Measurements from ENCODE around the gene PFN2.
"Not testable (repeated sequence)": the region's sequence is repeated elsewhere in the genome, so short reads cannot be mapped to it uniquely, and the experiment has no call there.

Gene PFN2, protein sequence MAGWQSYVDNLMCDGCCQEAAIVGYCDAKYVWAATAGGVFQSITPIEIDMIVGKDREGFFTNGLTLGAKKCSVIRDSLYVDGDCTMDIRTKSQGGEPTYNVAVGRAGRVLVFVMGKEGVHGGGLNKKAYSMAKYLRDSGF

DNA sequence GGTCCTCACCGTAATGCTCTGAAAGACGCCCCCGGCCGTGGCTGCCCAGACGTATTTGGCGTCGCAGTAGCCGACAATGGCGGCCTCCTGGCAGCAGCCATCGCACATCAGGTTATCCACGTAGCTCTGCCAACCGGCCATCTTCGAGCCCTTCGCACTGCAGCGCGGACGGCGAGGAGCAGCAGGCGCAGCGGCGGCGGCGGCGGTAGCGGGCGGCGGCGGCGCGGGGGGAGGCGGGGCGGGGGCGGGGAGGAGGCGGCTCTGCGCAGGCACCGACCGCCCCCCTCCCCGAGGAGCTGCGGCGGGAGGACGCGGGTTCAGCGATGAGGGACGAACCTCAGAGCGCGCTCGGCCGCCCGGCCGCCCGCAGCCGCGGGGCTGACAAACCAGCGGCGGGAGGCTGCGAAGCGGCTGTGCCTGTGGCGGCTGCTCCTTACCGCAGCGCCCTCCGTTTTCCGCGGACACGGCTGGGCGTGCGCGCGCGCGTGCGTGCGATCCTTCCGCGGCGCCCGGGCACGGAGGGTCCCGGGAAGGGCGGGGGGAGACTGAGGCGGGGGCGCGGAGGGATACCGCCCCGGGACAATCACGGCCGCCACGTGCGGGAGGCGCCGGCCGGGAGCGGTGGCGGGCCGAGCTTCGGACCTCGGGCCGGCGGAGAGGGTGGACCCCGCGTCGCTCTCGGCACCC is at the start of gene PFN2:
TSS of gene PFN2 (minus strand) at position 180 of the 687 bp plus-strand sequence. CDS start at position 141, 39 bp downstream.
- DNase-seq, result no peak

- no peak for DNase-seq
Observed at GRCh38 chr3:150015901-150016300, 45.2 kb upstream of the PFN2 start.

GRCh38 chr3:150014782-150015181 is 44.1 kb upstream of the PFN2 start:
- no peak for DNase-seq

GRCh38 chr3:150013801-150014200 is 43.1 kb upstream of the PFN2 start:
- no peak for DNase-seq

DNA sequence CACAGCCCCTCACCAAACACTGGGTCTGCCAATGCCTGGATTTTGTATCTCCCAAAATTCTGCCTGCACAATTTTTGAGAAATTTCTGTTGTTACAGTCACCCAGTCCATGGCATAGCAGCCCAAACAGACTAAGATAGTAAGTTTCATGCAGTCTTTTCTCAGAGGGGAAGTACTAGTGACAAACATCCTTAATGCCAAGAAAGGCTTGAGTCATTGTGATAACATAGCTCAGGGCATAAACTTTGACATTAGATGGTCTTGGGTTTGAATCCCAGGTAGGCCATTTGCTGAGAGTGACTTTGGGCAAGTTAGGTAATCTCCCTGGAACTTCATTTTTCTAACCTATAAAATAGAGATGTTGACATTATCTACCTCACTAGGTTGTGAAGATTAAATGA is 36.1 kb upstream of the PFN2 start:
- no peak for DNase-seq

GRCh38 chr3:150005243-150006112 is 34.8 kb upstream of the PFN2 start:
- no peak for DNase-seq

DNA sequence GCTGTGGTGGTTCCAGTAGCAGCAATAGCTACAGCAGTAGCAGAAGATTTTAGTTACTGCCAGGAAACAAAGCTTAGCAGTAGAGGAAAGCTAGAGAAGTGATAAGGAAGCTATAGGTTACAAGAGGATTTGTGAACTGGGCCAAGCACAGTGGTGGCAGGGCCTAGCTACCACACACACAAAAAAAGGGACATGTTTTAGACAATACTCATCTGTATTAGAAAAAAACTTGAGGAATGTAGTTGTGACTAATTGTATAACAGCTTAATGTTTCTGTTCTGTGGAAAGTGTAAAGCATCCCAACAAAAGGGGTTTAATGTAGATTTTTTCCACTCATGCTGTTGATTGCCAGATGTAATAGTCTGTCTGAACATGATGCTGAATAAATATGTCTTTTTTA is 29.9 kb upstream of the PFN2 start:
- no peak for DNase-seq

- DNase-seq, result no peak
Observed at GRCh38 chr3:149999421-149999820, 28.7 kb upstream of the PFN2 start.

DNA sequence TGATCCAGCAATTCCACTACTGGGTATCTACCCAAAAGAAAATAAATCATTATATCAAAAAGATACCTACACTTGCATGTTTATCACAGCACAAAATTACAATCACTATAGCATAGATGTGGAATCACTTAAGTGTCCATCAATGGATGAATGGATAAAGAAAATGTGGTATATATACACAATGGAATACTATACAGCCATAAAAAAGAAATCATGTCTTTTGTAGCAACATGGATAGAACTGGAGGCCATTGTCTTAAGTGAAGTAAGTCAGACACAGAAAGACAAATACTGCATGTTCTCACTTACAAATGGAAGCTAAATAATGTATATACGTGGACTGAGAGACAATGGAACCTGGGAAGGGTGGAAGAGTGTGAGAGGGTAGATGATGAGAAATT is 28.3 kb upstream of the PFN2 start:
- no peak for DNase-seq

DNA sequence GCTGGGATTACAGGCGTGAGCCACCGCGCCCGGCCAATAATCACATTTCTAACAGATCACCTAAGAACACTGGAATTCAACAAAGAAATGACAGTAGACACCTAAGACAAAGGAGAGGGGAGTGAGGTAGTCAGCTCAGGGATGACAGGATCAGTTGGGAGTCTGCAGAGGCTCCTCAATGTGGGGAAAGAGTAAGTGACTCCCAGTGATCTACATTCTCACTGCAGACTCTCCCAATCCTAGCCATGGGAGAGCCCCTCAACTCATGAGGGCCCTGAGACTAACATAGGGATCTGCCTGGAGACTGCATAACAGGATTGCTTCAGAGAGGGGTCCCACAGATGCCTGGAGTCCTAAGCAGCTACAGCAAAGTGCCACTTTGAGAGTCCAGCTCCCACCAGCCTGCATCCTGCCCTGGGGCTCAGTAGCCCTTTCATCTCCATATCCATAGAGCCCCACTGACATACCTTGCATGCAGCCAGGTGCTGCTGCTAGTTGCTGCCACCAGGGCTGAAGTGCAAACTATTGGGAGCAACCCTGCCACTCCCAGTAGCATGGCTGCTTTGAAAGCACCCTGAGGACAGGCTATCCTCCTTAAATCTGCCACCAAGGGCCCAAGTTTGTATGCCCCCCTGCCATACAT is 21.8 kb upstream of the PFN2 start:
- no peak for DNase-seq

DNA sequence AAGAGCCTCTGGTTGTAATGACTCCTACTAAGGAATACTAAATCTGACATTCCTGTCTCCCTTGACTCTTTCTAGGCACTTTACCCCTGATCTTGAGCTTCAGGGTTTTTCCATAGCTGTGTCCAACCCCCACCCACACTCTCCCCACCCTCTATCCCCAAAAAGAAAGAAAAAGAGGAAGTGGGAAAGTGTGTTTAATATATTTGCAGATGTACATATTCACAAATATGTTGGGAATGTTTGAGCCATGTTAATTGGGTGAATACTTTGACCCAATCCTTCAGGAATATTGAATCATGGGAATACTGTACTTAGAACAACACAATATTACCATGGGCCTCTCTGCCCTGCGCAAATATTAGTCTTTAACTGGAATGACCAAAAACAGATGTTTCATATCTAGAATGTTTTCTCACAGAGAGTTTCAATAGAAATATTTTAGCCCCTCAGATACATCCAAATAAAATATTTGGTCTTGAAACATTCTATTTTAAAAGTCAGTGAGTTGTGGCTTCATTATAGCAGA is 19.8 kb upstream of the PFN2 start:
- no peak for DNase-seq

DNA sequence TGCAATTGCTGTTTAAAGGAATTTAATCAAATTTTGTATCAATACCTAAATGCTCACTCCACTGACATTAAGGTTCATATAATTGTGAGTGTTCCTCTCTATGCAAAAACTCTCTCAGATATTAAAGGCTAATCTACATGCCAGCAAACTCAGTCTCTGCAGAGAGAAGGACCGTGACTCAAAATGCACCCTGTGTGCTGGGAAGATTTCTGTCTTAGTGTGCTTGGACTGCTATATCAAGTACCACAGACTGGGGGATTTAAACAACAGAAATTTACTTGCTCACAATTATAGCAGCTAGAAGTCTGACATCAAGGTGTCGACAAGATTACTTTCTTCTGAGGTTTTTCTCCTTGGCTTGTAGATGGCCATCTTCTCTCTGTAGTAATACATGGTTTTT is 18.6 kb upstream of the PFN2 start:
- DNase-seq, result no peak

DNA sequence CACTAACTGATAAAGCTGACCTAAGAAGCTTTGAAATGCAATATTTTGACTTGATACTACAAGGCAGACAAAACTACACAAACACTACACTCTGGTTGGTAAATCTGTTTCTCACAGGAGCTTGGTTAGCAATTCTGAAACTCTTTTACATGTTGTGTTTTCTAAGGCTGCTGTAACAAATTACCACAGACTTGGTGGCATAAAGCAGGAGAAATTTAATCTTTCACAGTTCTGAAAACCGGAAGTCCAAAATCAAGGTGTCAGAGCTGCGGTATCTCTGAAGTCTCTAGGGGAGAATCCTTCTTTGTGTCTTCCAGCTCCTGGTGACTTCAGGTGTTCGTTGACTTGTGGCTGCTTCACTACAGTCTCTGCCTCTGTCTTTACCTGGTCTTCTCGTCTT is 12.9 kb upstream of the PFN2 start:
- DNase-seq, result no peak

DNA sequence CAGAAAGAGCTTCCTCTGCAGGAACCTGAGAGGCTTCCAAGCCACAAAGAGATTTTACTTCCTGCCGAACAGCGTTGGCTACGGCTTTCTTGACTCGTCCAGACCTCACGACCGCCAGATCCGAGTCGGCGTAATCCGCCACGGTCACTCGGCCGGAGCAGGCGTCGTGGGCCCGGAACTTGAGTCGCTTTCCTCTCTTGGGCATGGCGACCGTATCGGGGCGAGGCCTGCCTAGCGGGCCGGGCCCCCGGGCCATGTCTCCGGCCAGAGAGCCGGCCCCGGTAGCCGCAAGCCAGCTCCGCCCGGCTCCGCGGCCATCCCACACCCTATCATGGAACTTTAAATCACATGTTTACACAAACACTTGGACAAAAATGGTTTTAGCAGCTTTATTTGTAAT is 12.4 kb upstream of the PFN2 start:
- DNase-seq, result not testable (repeated sequence)

- DNase-seq, result not testable (repeated sequence)
Observed at GRCh38 chr3:149981979-149982378, 11.3 kb upstream of the PFN2 start.

DNA sequence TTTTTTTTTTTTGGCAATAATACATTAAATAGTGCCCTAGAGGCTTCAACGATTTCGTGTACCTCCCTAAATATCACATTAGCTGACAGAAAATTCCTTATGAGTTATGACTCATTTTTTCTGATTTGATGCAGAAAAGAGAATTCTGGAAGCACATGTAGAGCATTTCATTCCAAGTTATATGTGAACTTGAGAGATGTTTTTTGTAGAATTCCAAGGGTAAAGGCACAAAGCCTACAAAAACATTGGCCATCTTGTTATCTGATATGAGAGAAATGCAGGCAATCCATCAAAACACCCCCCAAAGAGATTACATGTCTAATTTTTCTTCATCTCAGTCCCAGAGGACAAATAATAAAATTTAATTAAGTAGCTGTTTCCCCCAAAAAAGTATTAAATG is 6.7 kb upstream of the PFN2 start:
- no peak for DNase-seq

DNA sequence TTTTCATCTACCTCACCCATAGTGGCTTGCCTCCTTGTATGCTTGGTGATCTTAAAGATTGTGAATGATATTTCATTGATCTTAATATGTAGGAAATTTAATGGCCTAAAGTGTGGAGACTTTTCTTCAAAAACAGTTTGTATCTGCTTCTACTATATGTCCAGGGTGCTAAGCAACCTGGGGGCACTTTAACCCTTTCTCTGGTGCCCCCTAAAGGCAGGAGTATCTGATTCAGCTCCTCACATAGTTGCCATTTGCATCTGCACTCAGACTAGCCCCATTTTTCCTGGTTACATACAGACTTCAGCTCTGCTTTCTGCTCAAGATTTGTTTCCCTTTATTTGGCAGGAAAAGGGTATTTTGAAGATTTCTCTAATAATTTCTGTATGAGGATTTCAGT is 5.2 kb upstream of the PFN2 start:
- no peak for DNase-seq

GRCh38 chr3:149971403-149972075 is 844 bp upstream of the PFN2 start:
- DNase-seq, result no peak

- peak; percentile 35 for DNase-seq
Observed at GRCh38 chr3:149969940-149970715, 567 bp downstream of the PFN2 start.

DNA sequence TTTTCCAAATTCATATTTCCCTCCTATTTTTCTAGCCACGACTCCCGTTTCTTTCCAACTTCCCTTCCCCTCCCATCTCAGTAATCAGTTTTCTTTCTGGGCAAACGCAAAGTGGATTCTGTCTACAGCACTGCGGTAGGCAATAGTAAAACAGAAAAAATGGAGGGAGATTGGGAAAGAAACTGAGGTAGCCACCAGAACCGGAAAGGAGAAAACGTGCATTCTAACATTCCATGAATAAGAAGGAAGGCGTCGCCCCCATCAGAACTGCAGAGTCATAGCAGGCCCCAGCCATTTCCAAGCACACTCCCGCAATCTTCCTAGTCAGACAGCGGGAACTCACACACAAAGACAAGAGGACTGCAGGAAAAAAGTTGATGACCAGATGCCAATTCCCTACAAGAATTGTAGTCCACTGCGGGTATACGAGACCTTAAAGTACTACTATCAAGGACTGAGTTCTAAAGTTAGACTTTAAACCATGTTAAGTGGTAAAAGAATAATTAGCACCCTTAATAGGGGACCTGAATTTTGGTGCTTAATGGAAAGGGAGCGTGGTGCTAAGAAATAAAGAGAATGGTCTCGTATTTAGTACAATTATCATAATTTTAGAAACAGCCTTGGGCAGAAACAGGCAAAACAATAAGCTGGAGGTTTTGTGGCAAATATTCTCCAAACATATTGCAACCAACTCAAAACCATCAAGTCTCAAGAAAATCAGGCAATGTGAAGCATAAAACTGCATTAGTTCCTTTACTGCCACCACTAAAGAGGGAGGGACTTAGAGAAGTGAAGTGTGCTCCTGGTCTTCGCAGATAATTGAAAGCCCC is 1.4 kb downstream of the PFN2 start:
- no peak for DNase-seq

GRCh38 chr3:149968216-149968615 is 2.5 kb downstream of the PFN2 start:
- no peak for DNase-seq

Data from NCI-H1436 treated with DMSO at 0.1 percent for 48 hours (cell line).